ENCODE data around the gene RFNG. TPM values are rescaled to one million over a fixed set of nuclear protein-coding genes. Genes with fewer than 3 reads are reported as not detected.

The RFNG gene
- total and polyA plus RNA-seq, 2 of the 4 experiments (the other 2 are of a cell fraction) = 6.8 to 47.3 TPM

- peak overlapping the region; percentile 23; the same call in 1 of the 2 replicates for H4K91ac ChIP-seq (ENCODE audit: insufficient read depth, low read depth, low read length)
- H4K8ac ChIP-seq (ENCODE audit: low read depth in 2 of 2, low read length in 2 of 2) = peak overlapping the region; percentile 71 to 91; a peak in 3 of 4 replicates
- DNase-seq = no peak
- no peak overlapping the region; the same call in none of the 2 replicates for H2BK120ac ChIP-seq (ENCODE audit: low read depth, low read length)
- peak overlapping the region; percentile 91 for H2AFZ ChIP-seq (replicated peaks; ENCODE audit: low read length, poor library complexity)
- dilution Hi-C loops (cut with HindIII; ENCODE audit: low sequenced_read_pairs, unreplicated experiment) (no loop called here), in situ Hi-C loops (cut with MboI; ENCODE audit: low sequenced_read_pairs) (no loop called here), intact Hi-C loops (cut with micrococcal nuclease) (no loop called here)
- H3K4me2 ChIP-seq (ENCODE audit: low read depth, low read length) = peak overlapping the region; percentile 91
- H3K9me3 ChIP-seq (ENCODE audit: control insufficient read depth, insufficient read depth, low read length) = no peaks in the 10 kb centered on the region
- peak overlapping the region; percentile 64 for H3K23ac ChIP-seq (ENCODE audit: low read depth, low read length)
- ChIA-PET POLR2A (ENCODE audit: unreplicated experiment) (interaction anchor here (0.8 kb wide), 1 partner anchor 9 kb away, joined by 3 read pairs; no protein-coding TSS in a partner anchor), CTCF (no interaction called here)
- H2AK9ac ChIP-seq (replicated peaks; ENCODE audit: low read depth, low read length, poor library complexity) = peak overlapping the region; percentile 100
- no peak overlapping the region for H2BK15ac ChIP-seq (ENCODE audit: low read depth, low read length)
- H3K4ac ChIP-seq (ENCODE audit: low read depth, low read length) = peak overlapping the region; percentile 87
- peak overlapping the region; percentile 99 for H3K4me3 ChIP-seq (ENCODE audit: insufficient read depth, low read depth, low read length)
- no peak overlapping the region; the same call in 1 of the 2 replicates for H3K18ac ChIP-seq (ENCODE audit: low read depth, low read length)
- H3K14ac ChIP-seq (replicated peaks; ENCODE audit: low read depth, low read length) = peak overlapping the region; percentile 71
- H3K79me1 ChIP-seq (ENCODE audit: low read depth in 1 of 2, low read length in 2 of 2) = peaks cover 16 to 45% of the 10 kb centered on the region in 2 experiments
- peak overlapping the region; percentile 96 for H2AK5ac ChIP-seq (ENCODE audit: low read depth, low read length)
- WGBS, 2 experiments (ENCODE audit: extremely low coverage in 2 of 2, insufficient read length in 1 of 2) = 11% methylated on average over 42 of the region's 79 CpGs; no CpG with 5 or more reads in 1 of the 2 experiments
- BruUV-seq (replicated peaks) = no TSS peak
- H2BK20ac ChIP-seq (ENCODE audit: low read depth, low read length) = no peak overlapping the region
- peaks cover 18% of the 10 kb centered on the region for H3K4me1 ChIP-seq (ENCODE audit: control insufficient read depth, insufficient read depth, low read length)
- peak overlapping the region; percentile 58 for H3K27ac ChIP-seq (ENCODE audit: insufficient read depth, low read length)
- peaks cover 7% of the 10 kb centered on the region for H3K9me1 ChIP-seq (ENCODE audit: insufficient read depth, low read length)
- peak overlapping the region; percentile 63 for H2BK5ac ChIP-seq (ENCODE audit: low read depth, low read length, poor library complexity, severe bottlenecking)
- peak; percentile 35 for ATAC-seq (ENCODE audit: low read depth)
- no peaks in the 10 kb centered on the region for H3K27me3 ChIP-seq (ENCODE audit: control insufficient read depth, insufficient read depth, low read length)
- H3K56ac ChIP-seq (ENCODE audit: extremely low read depth, insufficient read depth, low read length) = no peak overlapping the region
- H3K9ac ChIP-seq (ENCODE audit: low read depth, low read length) = peak overlapping the region; percentile 65
- peak overlapping the region; percentile 81 for H4K5ac ChIP-seq (ENCODE audit: low read depth, low read length)
- peaks cover 7% of the 10 kb centered on the region for H4K20me1 ChIP-seq (ENCODE audit: insufficient read depth, low read length)
- H3K36me3 ChIP-seq (ENCODE audit: control insufficient read depth, insufficient read depth, low read length) = peaks cover 52% of the 10 kb centered on the region
- TF ChIP-seq RAD21 (IDR thresholded peaks at IDR 0.05; ENCODE audit: low read length) (no peak), RCOR1 (IDR thresholded peaks at IDR 0.05; ENCODE audit: insufficient replicate concordance, low read length) (no peak), CEBPB (IDR thresholded peaks at IDR 0.05; ENCODE audit: low read depth, low read length) (no peak), MAZ (IDR thresholded peaks at IDR 0.05; ENCODE audit: borderline replicate concordance, low read depth, low read length) (no peak), POLR2A (IDR thresholded peaks at IDR 0.05; ENCODE audit: low read depth, low read length) (no peak), MAFK (IDR thresholded peaks at IDR 0.05; ENCODE audit: low read depth, low read length) (no peak), CHD1 (IDR thresholded peaks at IDR 0.05; ENCODE audit: low read depth, low read length) (no peak), FOS (IDR thresholded peaks at IDR 0.05; ENCODE audit: low read depth, low read length) (no peak), BHLHE40 (IDR thresholded peaks at IDR 0.05; ENCODE audit: low read depth, low read length) (no peak), MXI1 (IDR thresholded peaks at IDR 0.05; ENCODE audit: borderline replicate concordance, low read depth, low read length) (no peak), RFX5 (IDR thresholded peaks at IDR 0.05; ENCODE audit: low read depth, low read length) (no peak)
- TF ChIP-seq, protein P1, sequence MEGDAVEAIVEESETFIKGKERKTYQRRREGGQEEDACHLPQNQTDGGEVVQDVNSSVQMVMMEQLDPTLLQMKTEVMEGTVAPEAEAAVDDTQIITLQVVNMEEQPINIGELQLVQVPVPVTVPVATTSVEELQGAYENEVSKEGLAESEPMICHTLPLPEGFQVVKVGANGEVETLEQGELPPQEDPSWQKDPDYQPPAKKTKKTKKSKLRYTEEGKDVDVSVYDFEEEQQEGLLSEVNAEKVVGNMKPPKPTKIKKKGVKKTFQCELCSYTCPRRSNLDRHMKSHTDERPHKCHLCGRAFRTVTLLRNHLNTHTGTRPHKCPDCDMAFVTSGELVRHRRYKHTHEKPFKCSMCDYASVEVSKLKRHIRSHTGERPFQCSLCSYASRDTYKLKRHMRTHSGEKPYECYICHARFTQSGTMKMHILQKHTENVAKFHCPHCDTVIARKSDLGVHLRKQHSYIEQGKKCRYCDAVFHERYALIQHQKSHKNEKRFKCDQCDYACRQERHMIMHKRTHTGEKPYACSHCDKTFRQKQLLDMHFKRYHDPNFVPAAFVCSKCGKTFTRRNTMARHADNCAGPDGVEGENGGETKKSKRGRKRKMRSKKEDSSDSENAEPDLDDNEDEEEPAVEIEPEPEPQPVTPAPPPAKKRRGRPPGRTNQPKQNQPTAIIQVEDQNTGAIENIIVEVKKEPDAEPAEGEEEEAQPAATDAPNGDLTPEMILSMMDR (conservative IDR thresholded peaks at IDR 0.05; ENCODE audit: low read depth, low read length) = no peak
- TF ChIP-seq, protein P2, sequence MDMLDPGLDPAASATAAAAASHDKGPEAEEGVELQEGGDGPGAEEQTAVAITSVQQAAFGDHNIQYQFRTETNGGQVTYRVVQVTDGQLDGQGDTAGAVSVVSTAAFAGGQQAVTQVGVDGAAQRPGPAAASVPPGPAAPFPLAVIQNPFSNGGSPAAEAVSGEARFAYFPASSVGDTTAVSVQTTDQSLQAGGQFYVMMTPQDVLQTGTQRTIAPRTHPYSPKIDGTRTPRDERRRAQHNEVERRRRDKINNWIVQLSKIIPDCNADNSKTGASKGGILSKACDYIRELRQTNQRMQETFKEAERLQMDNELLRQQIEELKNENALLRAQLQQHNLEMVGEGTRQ (IDR thresholded peaks at IDR 0.05; ENCODE audit: low read depth, low read length) = no peak; the same call in 1 of the 2 replicates
- TF ChIP-seq, protein P3, sequence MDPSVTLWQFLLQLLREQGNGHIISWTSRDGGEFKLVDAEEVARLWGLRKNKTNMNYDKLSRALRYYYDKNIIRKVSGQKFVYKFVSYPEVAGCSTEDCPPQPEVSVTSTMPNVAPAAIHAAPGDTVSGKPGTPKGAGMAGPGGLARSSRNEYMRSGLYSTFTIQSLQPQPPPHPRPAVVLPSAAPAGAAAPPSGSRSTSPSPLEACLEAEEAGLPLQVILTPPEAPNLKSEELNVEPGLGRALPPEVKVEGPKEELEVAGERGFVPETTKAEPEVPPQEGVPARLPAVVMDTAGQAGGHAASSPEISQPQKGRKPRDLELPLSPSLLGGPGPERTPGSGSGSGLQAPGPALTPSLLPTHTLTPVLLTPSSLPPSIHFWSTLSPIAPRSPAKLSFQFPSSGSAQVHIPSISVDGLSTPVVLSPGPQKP (IDR thresholded peaks at IDR 0.05; ENCODE audit: borderline replicate concordance, low read depth, low read length) = no peak
These were observed 610 bp downstream of the RFNG start for GRCh38 chr17:82050761-82051641.
